DMS53 (cell line): Measurements from ENCODE around the gene DMRTC2.

Experiments
- DNase-seq: peaks from one replicate; lab custom pipeline; 2025; lab: John Stamatoyannopoulos, UW

DMRTC2 gene

DNA sequence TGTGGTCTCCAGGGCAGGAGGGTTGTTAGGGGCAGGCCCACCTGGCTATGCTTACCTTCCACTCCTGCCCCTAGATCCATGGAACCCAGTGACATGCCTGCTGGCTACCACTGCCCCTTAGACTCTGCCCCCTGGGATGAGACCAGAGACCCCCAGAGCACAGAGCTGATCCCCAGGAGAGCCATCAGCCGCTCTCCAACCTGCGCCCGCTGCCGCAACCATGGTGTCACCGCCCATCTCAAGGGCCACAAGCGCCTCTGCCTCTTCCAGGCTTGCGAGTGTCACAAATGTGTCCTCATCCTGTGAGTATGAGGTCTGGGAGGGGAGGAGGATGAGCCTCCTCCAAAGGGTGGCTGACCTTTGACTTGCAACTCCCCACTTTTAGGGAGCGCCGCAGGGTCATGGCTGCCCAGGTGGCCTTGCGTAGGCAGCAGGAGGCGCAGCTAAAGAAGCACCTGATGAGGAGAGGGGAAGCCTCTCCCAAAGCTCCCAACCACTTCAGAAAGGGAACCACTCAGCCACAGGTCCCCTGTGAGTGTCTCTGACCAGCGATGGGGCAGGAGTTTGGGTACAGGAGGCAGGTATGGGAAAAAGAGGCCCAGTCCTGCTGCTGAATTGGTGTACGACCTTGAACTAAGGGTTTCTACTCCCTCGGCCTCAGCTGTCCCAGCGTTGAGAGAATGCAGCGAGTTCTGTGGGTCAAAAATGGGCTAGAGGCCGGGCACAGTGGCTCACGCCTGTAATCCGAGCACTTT, 2.7 kb downstream of the DMRTC2 start:
- no peak for DNase-seq

DNA sequence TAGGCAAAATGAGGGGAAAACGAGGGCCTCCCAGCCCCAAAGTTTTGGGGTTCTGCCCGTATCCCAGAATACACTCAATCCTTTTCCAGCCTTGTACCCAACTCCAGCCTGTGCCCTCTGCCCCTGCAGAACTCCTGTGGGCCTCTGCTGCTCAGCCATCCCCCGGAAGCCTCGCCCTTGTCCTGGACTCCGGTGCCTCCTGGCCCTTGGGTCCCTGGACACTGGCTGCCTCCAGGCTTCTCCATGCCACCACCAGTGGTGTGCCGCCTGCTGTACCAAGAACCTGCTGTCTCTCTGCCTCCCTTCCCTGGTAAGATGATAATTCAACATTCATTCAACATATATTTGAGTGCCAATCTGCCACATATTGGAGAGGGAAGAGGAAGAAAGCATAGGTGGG, 3.8 kb downstream of the DMRTC2 start:
- no peak for DNase-seq

DNA sequence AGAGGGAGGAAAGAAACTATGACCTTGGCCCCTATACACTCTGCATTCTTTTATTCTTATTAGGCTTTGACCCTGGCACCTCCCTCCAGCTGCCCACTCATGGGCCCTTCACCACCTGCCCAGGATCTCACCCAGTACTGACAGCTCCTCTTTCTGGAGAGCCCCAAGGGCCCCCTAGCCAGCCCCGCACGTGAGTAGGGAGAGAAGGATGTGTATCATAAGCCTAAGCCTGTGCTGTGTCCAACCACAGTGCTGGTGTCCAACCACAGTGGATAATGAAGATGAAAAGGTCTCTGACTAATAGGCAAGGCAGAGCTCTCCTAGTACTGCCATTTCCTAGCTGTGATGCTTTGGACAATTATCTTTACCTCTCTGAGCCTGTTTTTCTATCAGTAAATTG, 4.2 kb downstream of the DMRTC2 start:
- DNase-seq, result no peak

DNA sequence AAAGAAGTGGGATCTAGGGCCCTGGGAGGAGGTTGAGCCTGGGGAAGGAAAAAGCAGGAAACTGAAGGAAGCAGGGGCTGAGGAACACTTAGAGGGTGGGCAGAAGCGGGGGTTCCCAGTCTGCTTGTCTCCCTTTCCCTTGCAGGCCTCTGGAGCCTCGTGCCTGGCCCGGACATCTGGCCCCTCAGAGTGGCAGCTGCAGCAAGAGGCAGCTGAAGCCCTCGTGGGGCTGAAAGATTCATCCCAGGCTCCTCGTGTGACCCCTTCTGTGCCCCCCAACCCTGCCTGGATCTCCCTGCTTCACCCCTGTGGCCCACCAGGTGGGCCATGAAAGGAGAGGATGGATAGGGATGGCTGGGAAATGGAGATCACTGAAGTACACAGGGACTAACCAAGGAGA, 5.5 kb downstream of the DMRTC2 start:
- no peak for DNase-seq

DNA sequence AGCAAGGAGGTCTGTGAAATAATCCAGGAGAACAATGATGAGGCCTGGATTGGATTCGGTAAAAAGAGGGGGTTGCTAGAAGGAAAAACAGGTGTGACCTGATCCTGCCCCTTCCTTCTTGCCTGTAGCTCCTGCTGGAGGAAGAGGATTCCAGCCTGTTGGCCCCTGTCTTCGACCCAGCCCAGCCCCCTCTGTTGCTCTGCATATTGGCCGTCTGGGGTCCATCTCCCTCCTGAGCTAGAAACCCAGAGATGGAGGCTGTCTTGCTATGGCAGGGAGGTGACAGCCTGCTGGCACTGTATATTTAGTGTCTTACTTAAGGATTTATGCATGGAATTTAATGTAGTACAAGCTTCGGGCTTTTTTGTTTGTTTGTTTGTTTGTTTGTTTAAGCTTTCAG, 6.6 kb downstream of the DMRTC2 start:
- no peak for DNase-seq

DNA sequence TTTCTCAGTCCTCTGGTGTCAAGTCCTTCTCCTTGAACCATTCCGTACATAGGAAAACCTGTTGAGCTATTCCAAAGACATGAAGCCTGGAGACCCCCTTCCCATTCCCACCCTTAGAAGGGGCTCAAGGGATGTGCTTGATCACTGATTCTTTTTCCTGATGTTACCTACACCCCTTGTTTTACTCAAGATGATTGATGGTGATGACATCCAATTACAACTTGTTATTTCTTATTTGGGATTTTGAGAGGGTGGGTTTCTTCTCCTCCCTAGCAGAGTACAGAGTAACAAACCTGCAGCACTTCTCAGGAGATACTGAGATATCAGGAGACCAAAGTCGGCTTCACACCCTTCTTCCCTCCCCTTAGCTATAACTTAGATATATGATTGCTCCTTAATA, 8.5 kb downstream of the DMRTC2 start:
- no peak for DNase-seq

DNA sequence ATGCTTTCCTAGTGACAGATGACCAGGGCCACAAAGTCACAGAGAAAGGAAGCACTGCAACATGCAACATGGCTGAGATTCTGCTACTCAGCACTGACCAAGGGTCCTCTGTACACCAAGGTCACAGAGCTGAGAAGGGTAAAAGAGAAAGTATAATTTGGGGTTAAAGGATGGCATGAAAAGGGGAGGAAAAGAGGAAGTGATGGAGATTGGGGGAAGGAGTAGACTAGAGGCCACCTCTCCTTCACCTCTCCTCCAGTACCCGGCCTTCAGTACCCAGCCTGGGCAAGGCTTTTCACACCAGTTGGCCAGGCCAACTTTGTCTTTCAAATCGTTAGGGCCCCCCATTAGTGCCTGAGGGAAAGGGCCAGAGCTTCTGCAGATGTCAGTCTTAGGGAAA, 8.9 kb downstream of the DMRTC2 start:
- DNase-seq, result no peak

DNA sequence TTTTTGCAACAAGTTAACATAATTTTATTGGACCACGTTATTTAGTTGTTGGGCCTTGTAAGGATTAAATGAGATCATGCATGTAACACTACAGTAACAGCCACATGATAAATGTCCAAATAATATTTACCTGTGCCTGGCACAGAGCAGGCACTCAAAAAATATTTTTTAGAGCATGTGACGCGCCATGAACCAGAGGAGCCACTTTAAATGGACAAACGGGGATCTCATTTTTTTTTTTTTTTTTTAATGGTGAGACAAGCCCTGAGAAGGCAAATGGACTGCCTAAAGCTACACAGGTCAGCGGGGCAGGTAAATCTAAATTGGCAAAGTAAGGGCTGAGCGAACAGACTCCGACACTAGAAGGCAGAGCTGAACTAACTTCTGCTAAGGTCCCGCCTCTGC, 14.4 kb downstream of the DMRTC2 start:
- DNase-seq, result no peak

DNA sequence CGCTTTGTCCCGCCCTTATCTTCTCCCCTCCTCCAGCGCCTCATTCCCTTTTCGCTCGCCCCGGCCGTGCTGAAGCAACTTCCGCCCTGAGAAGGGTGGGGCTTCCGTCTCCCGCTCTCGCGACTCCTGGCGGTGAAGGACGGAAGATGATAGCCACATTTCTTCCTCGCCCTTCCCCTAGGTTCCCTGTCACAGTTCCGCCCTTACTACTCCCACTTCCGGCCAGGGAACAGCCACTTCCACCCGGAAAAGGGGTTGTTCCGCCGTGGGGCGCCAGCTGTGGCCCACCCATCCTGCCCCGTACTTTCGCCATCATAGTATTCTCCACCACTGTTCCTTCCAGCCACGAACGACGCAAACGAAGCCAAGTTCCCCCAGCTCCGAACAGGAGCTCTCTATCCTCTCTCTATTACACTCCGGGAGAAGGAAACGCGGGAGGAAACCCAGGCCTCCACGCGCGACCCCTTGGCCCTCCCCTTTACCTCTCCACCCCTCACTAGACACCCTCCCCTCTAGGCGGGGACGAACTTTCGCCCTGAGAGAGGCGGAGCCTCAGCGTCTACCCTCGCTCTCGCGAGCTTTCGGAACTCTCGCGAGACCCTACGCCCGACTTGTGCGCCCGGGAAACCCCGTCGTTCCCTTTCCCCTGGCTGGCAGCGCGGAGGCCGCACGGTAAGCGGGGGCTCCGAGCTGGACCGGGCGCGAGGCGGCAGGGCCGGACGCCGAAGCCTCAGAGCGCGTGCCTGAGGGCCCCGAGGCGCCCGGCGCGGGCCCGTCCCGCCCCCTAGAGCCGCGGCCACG, 15.0 kb downstream of the DMRTC2 start, which contains the start of gene RPS19:
Gene RPS19, plus strand, starts transcription at position 638 of the 801 bp plus-strand sequence. CDS start 520 bp downstream, outside the sequence.
- DNase-seq, result peak; percentile 99

DNA sequence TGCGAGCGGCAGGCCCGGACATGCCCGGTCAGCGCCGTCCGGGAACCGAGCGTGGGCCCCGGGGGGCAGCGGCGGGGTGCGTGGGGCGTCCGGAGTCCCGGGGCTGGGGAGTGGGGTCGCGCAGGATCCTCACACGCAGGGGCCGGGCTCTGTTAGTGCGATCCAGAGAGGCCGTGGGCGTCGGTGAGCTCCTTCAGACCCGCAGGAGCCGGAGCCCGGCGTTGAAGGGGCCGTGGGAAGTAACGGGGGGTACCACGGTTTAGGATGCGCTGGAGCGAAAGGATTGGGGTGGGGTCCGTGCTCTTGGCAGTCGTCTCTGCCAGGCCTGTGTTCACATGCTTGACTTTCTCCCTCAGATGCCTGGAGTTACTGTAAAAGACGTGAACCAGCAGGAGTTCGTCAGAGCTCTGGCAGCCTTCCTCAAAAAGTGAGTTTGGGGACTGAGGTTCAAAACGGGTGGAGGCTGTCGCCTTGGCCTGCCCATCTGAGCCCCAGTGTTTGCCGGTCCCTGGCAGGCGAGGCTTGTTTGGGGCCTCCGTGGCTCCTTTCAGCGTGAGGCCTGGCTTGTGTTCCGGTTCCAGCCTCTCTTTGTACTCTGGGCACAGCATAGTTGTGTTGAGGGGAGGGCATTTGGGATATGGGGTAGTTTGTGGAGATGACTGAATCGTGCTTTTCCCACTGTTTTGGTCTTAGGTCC, 15.7 kb downstream of the DMRTC2 start:
- peak; percentile 55 for DNase-seq

DNA sequence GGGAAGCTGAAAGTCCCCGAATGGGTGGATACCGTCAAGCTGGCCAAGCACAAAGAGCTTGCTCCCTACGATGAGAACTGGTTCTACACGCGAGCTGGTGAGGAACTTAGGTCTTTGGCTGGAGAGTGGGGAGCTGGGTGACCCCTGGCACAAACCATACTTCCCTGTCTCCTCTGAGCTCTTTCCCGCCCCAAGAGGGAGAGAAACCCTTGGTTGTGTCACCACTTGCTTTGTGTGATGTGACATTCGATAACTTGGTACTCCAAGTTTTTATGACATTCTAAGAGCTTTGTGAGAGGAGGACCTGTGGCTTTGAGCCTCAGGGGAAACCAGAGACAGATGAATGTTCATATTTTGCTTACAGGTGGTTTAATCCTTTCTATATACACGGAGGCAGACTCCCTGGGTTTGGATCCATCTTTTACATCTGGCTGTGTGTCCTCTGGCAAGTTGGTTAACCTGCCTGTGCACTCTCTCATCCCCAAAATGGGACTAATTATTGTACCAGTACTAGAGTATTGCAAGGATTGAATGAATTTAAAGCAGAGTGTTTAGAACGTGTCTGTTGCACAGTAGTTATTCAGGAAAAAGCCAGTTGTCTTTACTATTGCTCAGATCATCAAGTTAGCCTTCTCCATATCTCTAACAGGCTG, 16.4 kb downstream of the DMRTC2 start:
- peak; percentile 57 for DNase-seq

DNA sequence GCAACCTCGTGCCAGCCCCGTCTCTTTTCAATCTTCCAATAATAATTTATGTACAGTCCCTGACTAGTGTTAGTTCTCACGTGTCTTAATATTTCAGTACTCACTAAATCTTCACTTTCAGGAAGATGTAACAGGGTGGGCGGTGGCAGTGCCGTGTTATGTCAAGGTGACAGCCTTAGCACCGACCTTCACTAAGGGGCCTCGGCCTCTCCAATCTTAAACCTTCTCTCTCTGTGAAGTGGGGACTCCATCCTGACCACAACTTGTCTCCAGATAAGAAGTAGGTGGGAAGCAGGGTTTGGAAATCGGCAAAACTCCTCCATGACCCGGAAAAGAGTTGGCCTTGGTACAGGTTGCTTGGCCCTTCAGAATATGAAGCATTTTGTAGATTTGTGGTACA, 17.0 kb downstream of the DMRTC2 start:
- DNase-seq, result no peak

DNA sequence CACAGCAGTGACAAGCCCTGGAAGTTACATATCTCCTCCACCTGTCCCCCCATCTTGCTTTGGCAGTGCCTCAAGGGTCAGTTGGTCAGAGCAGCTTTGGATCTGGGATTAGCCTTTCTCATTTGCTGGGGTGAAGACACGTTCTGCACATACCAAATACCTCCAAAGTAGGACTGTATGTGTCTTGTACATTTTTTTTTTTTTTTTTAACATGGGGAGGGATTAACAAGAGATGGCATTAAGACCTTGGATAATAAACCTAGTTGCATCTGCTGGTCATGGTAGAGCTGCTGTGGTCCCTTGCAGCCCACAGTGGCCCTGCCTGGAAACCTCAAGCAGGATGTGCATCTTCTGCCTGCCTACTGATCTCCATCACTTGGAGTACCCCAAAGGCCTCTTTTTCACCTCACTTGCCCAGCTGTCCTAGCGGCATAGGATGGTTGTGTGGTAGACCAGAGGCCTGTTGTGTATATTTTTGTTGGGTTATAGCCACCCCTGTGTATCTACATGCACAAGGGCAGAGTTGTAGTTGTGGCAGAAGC, 17.7 kb downstream of the DMRTC2 start:
- DNase-seq, result no peak

DNA sequence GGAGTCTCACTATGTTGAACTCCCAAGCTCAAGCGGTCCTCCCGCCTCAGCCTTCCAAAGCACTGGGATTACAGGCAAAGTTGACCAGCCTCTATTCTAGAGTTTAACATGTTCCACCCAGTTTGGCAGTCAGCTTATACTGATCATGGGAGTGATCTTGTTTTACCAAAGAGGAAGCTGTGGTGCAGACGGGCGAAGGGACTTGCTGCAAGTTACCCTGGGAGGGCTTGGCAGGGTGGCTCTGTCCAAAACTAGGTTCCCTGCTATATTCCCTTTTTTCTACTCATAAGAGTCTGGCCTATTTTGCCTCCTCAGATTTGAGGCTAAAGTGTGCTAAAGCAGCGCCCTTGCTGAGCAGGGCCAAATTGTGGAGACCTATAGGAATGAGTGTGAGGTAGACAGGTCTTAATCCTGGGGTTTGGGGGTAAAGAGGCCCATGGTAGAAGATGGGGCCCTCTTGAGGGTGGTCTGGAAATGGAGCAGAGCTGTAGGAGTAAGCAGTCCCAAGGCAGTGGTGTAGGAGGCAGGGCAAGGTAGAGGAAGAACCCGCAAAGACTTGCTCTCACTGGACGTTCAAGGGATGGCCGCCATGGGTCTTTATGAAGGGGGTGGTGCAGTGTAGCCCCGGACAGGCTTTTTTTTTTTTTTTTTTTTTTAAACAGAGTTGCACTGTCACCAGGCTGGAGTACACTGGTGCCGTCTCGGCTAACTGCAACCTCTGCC, 18.5 kb downstream of the DMRTC2 start:
- no peak for DNase-seq

DNA sequence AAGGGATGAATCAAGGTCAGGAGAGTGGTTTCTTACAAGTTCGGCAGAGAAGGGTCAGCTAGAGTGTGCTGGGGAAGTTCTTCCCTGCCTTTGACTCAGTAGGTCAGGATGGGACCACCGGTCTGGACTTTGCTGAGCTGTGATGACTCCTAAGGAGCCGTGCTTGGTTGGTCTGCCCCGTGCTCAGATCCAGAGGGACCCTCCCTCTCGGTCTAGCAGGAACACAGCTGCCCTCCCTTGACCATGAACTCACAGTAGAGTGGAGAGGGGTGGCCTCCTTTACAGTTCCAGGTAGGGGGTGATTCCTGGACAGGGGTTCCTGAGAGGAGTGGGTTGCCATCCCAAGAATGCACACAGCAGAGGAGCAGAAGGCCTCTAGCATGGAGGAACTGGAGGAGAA, 19.5 kb downstream of the DMRTC2 start:
- no peak for DNase-seq

DNA sequence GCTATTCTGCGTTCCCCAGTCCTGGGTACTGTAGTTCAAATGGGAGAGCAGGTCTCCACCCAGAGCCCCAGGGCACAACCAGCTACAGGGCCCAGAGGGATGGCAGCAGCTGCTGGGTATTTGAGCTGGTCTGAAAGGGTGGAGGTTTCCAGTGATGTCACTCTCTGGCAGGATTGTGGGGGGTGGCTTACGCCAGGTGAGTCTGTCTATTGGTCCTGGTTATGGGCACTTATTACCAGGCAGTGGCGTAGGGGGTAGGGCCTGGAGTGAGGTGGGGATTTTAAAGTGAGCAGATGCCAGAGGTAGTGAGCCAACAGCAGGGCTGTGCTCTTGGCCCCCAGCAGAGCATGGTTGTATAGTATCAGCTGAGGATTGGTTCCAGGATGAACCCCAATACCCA, 21.4 kb downstream of the DMRTC2 start:
- DNase-seq, result peak; percentile 63

DNA sequence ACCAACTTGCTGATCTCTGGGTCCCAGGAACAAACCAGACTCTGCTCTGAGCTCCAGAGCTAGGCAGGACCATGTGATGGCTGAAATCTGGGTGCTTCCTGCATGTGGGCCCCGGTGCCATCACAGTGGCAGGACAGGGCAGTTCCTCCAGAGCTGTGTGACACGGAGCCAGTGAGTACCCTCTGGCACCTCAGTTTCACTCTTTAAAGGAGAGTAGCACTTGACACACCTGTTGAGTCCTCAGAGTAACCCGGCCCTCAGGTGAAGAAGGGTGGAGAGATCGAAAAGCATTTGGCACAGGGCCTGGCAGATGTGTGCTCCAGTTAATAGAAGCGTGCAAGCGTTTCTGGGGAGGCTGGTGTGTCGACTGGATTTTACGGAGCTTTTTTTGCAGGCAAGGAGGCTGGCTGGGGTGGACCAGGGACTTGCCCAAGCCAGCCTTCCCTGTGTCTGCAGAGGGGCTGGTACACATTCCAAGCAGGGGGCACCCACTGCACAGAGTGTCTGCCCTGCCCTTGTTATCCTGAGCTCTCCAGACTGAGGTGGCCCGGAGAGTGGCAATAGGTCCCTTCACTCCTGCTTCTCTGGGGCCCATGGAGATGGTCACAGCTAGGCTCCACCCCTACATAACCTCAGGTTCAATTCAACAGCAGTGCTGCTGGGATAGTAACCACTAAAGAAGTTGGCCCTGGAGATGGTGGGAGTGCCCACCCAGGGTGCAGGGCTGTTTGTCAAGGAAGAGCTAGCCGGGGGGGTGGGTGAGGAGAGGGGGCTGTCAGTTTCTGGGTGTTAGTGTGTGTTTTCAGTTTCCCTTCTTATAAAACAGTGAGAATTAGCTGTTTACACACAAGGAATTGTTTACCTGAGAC, 23.5 kb downstream of the DMRTC2 start:
- DNase-seq, result peak; percentile 51

DNA sequence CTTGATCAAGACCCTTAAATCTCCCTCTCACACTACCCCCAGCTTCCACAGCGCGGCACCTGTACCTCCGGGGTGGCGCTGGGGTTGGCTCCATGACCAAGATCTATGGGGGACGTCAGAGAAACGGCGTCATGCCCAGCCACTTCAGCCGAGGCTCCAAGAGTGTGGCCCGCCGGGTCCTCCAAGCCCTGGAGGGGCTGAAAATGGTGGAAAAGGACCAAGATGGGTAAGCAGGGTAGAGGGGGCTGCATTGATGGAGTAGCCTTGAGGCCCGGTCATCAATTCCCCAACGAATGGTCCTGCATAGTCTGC, 24.1 kb downstream of the DMRTC2 start:
- no peak for DNase-seq

DNA sequence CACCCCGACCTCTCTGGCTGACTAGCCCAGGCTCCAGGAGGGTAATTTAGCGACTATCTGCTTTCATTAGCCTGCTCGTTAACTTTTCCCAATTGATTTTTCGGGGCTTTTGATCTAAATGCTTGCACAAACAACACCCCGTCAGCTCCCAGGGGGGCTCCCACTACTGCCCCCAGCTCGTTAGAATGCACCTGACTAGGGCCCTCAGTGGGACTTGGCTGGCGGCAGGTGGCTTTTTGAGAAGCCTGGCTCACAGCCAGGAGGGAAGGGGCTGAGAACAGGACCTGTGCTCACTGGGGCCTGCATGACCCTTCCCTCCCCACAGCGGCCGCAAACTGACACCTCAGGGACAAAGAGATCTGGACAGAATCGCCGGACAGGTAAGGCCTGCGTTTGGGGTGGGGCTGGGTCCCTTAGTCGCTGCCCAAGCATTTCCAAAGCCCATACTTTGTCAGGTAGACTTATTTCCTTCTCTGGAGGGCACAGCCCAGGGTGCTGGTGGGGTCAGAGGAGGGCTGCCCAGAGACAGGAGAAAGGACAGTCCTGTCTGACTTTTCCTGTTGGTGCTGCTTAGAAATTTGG, 24.6 kb downstream of the DMRTC2 start:
- peak; percentile 43 for DNase-seq

DNA sequence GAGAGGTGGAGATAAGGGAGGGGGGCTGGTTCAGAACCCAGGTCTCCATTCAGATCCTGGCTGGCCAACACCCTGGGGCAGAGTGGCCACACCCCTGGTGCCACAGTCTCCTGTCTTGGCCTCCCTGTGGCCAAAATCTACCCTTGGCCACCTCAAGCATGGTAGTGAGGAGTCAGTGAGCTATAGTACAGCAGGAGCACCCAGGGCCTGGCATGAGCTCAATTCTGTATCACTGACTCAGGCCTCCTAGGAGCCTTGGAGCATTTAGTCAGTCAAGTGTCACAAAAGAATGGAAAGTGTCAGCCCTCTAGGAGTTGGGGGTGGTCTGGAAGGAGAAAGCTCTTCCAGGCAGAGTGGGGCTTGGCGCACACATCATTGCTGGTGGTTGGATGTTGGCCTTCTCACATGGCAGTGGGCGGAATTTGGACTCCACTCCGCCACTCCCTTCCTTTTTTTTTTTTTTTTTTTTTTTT, 25.6 kb downstream of the DMRTC2 start:
- peak; percentile 56 for DNase-seq
